Fibroblast of skin of right biceps (primary cell): ENCODE results near the gene TRIOBP.

Source experiments
- DNase-seq: peaks from one replicate; pipeline ENCODE4 v3.0.0-alpha.2; 2013

Gene TRIOBP

DNA sequence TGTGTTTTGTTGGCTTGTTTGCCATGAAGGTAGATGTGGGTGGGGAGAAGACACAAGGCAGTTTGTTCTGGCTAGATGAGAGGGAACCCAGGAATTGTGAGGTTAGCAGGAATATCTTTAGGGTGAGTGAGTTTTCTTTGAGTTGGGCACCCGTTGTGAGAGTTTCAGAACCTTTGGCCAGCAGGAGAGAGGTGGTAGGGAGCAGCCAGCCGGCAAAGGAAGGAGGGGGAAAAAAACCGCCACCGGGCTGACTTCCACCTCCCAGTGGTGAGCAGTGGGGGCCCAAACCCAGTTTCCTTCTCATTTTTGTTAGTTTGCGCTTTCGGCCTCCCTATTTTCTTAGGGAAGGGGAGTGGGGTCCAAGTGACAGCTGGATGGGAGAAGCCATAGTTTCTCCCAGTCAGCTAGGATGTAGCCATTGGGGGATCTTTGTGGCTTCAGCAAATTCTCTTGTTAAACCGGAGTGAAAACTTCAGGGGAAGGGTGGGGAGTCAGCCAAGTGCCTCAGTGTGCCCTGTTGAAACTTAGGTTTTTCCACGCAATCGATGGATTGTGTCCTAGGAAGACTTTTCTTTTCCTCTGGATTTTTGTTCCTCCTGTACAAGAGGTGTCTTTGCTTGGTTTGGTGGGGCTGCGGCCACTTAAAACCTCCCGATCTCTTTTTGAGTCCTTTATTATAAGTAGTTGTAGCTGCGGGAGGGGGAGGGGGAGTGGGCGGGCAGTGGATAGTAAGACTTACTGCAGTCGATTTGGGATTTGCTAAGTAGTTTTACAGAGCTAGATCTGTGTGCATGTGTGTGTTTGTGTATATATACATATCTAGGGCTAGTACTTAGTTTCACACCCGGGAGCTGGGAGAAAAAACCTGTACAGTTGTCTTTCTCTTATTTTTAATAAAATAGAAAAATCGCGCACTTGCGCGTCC is 109.8 kb downstream of the TRIOBP start:
- peak; percentile 46 for DNase-seq

DNA sequence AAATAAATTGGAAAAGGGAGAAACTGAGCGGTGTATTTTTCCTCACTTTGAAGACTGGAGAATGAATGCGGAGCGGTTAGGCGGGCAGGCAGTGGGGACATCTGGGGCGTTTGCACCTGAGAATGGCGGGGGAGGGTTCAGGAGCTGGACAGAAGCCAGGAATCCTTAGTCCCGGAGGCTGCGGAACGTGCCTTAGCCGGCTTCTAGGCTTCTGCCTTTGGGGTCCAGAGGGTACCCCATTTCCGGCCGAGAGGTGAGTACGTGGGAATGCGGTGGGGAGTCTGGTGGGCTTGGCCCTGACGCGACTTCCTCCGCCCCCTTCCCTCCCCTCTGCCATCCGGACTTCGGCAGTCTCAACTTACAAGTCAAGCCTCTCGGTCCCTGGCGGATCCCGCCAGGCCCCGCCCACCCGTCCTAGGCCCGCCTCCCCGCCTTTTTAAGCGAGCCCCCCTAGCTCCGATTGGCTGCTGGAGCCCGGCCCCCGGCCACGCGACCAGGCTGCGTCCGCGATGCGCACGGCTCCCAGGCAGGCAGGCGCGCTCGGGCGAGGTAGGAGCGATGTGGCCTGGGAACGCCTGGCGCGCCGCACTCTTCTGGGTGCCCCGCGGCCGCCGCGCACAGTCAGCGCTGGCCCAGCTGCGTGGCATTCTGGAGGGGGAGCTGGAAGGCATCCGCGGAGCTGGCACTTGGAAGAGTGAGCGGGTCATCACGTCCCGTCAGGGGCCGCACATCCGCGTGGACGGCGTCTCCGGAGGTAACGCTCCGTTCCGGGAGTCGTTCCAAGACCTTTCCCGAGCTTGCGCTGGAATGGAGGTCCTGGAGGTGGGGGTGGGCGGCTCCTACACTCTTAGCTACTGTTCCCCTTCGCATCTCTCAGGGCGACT is 110.8 kb downstream of the TRIOBP start, which contains the start of gene GCAT:
Gene GCAT (plus strand): TSS at position 525 of the 884 bp plus-strand sequence. CDS start 34 bp downstream, at position 559.
- DNase-seq = peak; percentile 97

DNA sequence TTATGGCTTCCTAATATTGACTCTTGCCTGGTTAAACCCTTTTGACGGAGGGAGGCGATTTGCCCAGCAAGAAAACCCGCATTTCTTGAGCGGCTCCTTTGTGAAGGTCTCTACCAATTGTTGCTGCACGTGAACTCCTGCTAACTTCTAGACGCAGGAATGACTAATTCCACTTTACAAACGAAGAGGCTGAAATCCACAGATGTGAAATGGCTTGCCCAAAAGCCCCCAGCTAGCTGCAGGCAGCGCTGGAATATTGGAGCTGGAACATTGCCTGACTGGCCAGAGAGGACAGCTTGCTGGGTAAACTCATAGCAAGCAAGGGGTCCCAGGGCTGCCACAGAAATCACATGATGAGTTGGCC is 111.4 kb downstream of the TRIOBP start:
- no peak for DNase-seq

DNA sequence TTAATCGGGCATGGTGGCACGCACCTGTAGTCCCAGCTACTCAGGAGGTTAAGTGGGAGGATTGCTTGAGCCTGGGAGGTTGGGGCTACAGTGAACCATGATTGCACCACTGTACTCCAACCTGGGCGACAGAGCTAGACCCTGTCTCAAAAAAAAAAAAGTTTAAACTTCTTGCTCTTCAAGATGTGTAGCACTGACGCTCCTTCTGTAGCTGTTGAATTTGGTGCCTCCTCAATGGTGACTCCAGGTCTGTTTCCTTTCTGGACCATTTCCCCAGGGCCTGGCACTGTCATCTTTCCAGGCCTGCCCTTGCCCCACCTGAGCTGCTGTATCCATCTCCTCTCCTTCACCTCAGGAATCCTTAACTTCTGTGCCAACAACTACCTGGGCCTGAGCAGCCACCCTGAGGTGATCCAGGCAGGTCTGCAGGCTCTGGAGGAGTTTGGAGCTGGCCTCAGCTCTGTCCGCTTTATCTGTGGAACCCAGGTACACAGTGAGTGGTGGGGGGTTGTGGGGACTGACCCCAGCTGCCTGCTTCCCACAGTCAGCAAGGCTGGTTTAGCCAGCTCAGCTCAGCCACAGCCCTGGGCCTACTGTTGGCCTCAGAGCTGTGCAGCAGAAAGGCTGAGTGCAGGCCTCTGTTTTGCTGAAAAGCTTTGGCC is 113.0 kb downstream of the TRIOBP start:
- DNase-seq = no peak

DNA sequence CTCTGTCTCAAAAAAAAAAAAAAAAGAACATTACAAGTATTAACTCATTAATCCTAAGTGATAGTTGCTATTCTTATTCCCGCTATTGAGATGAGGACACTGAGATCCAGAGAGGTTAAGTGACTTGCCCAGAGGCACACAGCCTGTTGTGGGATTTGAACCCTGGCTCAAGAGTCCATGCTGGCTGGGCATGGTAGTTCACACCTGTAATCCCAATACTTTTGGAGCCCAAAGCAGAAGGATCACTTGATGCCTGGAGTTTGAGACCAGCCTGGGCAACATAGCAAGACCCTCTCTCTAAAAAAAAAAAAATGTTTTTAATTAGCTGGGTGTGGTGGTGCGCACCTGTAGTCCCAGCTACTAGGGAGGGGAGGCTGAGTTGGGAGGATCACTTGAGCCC is 115.0 kb downstream of the TRIOBP start:
- no peak for DNase-seq

DNA sequence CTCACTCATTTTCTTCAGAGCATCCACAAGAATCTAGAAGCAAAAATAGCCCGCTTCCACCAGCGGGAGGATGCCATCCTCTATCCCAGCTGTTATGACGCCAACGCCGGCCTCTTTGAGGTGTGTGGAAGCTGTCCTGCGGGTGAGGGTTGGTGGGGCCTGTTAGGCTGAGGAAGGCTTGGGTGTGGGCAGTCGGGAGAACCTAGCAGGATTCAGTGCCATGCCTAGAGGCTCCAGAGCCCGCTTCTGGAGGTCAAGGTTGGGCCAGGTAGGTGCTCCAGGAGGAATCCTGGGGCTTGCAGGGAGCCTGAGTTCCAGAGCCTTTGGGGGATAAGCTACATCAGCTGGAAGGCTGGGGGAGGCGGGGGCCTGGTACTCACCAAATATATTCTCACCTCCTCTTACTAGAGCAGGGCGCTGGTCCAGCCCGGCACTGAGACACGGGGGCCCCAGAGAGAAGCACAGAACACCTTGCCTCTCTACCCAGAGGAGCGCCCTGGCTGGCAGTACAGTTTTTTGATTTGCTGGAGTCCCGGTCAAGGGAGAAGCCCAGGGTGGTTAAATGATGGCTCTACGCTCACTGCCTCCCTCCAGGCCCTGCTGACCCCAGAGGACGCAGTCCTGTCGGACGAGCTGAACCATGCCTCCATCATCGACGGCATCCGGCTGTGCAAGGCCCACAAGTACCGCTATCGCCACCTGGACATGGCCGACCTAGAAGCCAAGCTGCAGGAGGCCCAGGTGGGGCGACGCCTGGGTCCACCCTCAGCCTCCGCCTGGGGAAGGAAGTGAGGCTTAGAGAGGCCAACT is 116.2 kb downstream of the TRIOBP start:
- DNase-seq = no peak

DNA sequence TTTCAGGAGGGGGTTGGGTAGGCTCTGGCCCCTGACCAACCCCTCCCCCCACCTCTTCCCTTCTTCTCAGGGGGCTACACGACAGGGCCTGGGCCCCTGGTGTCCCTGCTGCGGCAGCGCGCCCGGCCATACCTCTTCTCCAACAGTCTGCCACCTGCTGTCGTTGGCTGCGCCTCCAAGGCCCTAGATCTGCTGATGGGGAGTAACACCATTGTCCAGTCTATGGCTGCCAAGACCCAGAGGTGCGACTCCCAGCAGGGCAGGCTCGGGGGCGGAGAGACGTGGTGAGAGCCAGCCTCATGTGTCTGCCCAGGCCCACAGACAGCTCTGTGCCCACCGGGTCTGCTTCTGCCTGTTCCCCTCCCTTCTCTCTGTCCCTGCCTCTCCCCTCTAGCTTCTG is 118.7 kb downstream of the TRIOBP start:
- no peak for DNase-seq

DNA sequence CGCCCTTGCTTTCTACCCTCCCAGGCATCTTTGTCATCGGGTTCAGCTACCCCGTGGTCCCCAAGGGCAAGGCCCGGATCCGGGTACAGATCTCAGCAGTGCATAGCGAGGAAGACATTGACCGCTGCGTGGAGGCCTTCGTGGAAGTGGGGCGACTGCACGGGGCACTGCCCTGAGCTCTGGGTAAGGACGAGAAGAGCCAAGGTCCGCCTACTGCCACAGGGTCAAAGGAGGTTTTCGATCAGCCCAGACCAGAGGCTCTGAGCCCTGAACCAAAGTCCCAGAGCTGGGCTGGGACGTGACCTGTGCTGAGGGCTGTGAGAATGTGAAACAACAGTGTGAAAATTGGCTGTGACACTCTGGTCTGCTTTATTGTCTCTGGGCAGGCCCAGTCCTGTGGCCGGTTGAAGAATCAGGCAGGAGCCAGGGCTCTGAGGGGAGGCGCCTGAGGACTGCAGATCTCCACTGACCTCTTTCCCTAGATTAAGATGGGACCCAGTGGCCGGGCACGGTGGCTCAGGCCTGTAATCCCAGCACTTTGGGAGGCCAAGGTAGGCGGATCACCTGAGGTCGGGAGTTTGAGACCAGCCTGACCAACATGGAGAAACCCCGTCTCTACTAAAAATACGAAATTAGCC is 119.8 kb downstream of the TRIOBP start:
- no peak for DNase-seq

DNA sequence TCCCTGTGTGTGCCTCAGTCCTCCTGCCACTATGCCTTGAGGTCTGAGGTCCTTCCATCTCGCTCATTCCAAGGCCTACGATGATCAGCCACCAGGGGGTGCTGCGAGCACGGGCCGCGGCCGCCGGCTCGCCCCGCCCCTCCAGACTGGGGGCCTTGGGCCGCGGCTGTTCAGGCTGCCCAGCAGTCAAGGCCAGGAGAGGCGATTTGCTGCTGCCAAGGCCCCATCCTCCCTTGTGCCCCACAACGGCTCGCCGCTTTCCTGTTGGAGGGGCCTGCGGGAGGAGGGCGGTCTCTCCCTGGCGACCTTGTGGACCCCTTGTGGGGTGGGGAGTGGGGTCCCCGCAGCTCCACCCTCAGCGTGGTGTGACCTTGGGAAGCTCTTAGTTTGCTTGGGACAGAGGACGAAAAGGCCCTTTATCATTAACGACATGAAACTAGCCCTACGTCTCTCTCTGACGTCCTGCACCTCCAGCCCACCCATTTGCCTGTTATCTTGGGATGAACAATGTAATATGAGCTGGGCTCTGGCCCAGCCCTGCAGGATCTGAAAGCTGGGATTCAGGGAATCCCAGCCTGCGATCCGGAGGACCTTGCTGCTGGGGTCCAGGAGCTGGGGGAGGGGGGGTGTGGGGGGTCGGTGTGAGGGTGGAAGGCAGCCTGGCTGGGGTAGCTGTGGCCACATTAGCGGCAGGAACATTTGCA is 121.0 kb downstream of the TRIOBP start:
- DNase-seq = peak; percentile 74

DNA sequence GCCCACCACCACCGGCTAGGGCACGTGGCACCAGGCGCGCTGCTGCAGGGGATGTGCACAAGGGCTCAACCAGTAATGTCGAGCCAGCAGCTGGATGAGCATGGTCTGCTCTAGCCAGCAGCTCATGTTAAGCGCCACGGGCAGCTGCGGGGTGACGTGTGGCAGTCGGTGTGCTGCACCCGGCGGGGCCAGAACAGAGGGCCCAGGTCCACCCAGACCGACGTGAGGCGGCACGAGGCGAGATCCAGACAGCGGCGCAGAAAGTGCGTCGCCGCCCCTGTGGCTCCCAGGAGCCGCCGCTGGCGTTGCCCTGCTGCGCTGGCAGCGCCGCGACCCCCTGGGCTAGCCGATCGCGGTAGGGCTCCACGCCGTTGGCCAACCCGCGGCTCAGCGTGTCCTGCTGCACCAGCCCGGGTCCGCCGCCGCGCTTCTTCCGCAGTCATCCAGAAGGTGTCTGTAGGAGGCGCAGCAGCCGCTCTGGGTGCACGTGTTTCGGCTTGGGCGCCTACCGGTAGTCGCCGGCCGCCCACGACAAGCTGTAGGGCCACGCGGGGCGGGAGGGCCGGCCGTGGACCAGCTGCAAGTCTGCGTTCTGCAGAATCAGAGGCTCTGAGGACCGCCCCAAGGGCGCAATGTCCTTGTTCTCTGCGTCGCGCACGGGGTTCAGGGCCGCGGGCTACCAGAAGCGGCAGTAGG is 121.7 kb downstream of the TRIOBP start:
- peak; percentile 59 for DNase-seq

DNA sequence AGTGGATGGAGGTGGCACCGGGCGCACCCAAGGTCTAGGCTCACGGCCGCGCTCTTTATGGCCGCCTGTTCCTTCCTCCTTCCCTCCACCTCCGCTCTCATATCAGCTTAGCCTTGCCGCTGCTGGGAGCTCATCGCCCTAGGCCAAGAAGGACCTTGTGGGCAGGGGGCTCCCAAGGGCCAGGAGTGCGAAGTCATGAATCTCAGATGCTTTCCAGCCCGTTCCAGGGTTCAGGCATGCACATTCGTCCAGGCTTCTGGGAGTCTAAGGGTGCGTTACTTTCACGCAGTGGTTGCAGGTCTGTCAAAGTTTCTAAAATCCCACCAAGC is 122.2 kb downstream of the TRIOBP start:
- DNase-seq = no peak

DNA sequence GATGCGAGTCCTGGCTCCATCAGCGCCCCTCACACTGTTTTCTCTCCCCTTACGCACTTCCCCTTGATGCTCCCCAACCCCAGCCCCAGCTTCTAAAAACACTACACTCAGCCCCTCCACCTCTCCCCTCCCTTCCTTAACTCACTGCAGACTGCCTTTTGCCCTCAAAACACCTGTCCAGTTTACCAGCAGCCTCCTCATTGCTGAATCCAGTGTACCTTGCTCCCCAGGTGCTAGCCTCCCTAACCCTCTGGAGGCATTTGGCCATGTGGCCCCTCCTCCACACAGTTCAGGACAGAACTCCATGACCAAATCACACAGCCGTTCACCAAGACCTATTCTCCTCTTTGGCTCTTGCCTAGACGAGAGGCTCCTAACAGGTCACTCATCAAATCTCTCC is 123.5 kb downstream of the TRIOBP start:
- no peak for DNase-seq

DNA sequence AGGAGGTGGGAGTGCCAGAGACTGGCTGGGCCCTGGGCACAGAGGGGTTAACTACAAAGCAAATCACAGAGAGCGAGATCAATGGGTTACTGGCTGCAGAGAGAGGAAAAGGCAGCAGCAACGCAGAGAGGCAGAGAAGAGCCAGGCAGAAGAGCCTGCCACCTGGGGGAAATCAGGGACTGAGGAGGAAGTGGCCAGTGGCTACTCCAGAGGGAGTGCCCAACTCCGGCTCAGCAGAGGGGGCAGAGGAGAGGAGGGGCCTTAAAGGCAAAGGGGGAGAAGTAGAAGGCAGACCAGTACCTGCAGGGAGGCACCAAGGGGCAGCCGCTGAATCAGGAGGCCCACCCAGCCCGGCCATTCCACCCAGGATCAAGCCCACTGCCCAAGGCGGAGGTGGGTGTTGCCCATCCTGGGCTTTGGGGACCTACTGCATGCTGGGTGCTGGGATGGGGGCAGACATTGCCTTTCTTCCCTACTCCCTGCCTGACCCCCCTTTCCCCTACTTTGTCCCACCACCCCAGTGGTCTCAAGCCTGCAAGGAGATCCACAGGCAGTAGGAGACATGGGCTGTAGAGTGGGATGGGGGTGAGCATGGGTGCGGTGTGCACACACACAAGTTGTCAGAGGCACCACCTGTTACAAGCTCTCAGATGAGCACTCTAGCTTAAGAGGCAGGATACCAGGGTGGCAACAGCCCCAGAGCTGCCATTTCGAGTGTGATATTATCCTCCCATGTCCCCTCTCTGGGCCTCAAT is 125.4 kb downstream of the TRIOBP start:
- no peak for DNase-seq

DNA sequence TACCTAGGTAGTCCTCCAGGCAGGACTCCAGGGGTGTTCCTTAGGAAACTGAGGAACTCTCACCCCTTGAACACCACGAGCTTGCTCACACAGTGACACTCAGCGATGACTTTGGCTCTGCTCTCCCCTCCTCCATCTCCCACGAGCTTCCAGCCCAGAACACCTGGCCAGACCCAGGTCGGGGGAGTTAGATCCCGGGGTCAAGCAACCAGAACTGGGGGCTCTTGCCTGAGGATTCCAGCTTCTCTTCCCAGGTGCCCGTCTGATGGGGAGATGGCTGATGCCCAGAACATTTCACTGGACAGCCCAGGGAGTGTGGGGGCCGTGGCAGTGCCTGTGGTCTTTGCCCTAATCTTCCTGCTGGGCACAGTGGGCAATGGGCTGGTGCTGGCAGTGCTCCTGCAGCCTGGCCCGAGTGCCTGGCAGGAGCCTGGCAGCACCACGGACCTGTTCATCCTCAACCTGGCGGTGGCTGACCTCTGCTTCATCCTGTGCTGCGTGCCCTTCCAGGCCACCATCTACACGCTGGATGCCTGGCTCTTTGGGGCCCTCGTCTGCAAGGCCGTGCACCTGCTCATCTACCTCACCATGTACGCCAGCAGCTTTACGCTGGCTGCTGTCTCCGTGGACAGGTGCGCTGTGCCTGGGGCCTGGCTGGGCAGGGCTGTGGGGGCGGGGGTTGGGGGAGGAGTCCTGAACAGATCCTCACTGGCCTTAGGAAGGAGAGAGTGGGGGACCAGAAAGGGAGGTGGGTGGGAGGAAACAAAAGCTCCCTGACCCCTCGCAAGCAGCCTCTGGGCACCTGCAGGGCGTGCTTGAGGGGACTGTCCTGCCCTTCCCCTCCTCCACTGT is 126.5 kb downstream of the TRIOBP start, which contains the start of gene GALR3:
Gene GALR3 (plus strand): TSS at position 249 of the 852 bp plus-strand sequence. CDS start 25 bp downstream, at position 274.
- no peak for DNase-seq

DNA sequence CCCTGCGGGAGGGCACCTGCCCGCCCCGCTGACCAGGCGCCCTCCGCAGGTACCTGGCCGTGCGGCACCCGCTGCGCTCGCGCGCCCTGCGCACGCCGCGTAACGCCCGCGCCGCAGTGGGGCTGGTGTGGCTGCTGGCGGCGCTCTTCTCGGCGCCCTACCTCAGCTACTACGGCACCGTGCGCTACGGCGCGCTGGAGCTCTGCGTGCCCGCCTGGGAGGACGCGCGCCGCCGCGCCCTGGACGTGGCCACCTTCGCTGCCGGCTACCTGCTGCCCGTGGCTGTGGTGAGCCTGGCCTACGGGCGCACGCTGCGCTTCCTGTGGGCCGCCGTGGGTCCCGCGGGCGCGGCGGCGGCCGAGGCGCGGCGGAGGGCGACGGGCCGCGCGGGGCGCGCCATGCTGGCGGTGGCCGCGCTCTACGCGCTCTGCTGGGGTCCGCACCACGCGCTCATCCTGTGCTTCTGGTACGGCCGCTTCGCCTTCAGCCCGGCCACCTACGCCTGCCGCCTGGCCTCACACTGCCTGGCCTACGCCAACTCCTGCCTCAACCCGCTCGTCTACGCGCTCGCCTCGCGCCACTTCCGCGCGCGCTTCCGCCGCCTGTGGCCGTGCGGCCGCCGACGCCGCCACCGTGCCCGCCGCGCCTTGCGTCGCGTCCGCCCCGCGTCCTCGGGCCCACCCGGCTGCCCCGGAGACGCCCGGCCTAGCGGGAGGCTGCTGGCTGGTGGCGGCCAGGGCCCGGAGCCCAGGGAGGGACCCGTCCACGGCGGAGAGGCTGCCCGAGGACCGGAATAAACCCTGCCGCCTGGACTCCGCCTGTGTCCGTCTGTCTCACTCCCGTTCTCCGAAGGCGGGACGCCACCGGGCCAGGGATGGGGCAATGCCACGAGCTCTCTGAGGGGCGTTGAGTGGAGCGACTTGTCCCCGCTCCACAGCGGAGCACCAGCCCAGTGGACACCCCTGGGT is 128.1 kb downstream of the TRIOBP start:
- peak; percentile 36 for DNase-seq
